Measurements from ENCODE around the gene B3GNT3. TPM values are rescaled to one million over a fixed set of nuclear protein-coding genes. Genes with fewer than 3 reads are reported as not detected.

B3GNT3 gene
- total RNA-seq, 4 donors from 2014 or later = 0.33 to 0.84 (median 0.62) TPM

DNA sequence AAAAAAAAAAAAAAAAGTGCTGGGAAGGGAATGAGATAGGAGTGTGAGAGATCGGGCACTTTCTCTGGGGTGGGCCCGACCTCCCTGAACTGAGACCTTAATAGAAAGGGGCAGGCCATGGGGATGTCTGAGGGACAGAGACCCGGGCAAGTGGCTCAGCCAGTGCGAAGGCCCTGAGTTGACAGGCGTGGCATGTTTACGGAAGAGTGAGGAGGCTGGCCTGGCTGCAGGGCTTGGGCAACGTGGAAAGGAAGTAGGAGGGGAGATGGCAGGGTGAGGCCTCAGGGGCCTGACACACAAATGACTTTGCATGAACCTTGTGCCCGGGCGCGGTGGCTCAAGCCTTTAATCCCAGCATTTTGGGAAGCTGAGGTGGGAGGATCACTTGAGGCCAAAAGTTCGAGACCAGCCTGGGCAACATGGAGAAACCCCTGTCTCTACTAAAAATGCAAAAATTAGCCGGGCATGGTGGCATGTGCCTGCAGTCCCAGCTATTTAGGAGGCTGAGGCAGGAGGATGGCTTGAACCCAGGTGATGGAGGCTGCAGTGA, 29.8 kb upstream of the B3GNT3 start:
- intact Hi-C loops (cut with DNase I) = loop anchor here (5.0 kb wide), 2 partner anchors 63 to 153 kb away; no protein-coding TSS in a partner anchor
- WGBS = 71% methylated on average over 12 of the region's 12 CpGs
- H3K27ac ChIP-seq (replicated peaks in 1 of 4) = no peak overlapping the region
- TF ChIP-seq, protein P1, sequence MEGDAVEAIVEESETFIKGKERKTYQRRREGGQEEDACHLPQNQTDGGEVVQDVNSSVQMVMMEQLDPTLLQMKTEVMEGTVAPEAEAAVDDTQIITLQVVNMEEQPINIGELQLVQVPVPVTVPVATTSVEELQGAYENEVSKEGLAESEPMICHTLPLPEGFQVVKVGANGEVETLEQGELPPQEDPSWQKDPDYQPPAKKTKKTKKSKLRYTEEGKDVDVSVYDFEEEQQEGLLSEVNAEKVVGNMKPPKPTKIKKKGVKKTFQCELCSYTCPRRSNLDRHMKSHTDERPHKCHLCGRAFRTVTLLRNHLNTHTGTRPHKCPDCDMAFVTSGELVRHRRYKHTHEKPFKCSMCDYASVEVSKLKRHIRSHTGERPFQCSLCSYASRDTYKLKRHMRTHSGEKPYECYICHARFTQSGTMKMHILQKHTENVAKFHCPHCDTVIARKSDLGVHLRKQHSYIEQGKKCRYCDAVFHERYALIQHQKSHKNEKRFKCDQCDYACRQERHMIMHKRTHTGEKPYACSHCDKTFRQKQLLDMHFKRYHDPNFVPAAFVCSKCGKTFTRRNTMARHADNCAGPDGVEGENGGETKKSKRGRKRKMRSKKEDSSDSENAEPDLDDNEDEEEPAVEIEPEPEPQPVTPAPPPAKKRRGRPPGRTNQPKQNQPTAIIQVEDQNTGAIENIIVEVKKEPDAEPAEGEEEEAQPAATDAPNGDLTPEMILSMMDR (IDR thresholded peaks at IDR 0.05) = no peak
- no peak for TF ChIP-seq POLR2AphosphoS5 (IDR thresholded peaks at IDR 0.05)
- no peak for TF ChIP-seq EP300 (IDR thresholded peaks at IDR 0.05)
- no peak for TF ChIP-seq POLR2A (IDR thresholded peaks at IDR 0.05; ENCODE audit: low read depth)
- H3K36me3 ChIP-seq = no peaks in the 10 kb centered on the region
- H3K27me3 ChIP-seq = peaks cover 0 to 10% (median 0%) of the 10 kb centered on the region in 4 donors
- H3K4me1 ChIP-seq = peaks cover 6 to 10% (median 9%) of the 10 kb centered on the region in 4 donors
- no peak for DNase-seq (ENCODE audit: extremely low spot score)
- H3K4me3 ChIP-seq = no peak overlapping the region
- H3K9me3 ChIP-seq = no peaks in the 10 kb centered on the region

DNA sequence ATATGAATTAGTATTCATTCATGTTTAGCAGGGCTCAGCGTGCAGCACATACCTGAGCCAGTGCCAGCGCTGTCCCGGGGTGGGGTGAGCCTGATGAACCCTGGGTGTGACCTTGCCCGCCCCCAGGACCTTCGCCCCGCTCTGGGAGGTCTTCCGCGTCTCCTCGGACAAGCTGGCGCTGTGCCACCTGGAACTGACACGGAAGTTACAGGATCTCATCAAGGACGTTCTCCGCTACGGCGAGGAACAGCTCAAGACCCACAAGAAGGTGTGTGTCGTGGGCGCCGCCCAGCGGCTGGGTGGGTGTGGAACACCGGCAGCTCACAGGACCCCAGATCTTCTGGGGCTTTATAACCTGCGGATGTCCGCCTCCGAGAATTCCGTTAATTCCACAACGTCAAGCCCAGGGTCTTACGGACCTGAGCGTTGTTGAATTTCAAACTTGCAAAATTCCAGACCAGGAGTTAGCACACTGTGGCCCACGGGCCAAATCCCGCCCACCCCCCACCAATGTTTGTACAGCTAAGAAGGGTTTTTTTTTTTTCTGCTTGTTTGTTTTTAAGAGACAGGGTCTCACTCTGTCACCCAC, 28.3 kb upstream of the B3GNT3 start:
- intact Hi-C loops (cut with DNase I) = loop anchor here (5.0 kb wide), 2 partner anchors 64 to 154 kb away; no protein-coding TSS in a partner anchor
- H3K36me3 ChIP-seq = no peaks in the 10 kb centered on the region
- peaks cover 6 to 10% (median 9%) of the 10 kb centered on the region in 4 donors for H3K4me1 ChIP-seq
- H3K9me3 ChIP-seq = no peaks in the 10 kb centered on the region
- no peak overlapping the region for H3K27ac ChIP-seq (replicated peaks in 1 of 4)
- peak overlapping the region; percentile 20 to 44 (median 28) for H3K4me3 ChIP-seq
- 19% methylated on average over 21 of the region's 29 CpGs for WGBS
- DNase-seq (ENCODE audit: extremely low spot score) = no peak
- TF ChIP-seq, protein P1 (IDR thresholded peaks at IDR 0.05) = peak; percentile 71 to 86 (median 73)
- TF ChIP-seq POLR2A (IDR thresholded peaks at IDR 0.05; ENCODE audit: low read depth) = no peak
- peaks cover 0 to 10% (median 0%) of the 10 kb centered on the region in 4 donors for H3K27me3 ChIP-seq

DNA sequence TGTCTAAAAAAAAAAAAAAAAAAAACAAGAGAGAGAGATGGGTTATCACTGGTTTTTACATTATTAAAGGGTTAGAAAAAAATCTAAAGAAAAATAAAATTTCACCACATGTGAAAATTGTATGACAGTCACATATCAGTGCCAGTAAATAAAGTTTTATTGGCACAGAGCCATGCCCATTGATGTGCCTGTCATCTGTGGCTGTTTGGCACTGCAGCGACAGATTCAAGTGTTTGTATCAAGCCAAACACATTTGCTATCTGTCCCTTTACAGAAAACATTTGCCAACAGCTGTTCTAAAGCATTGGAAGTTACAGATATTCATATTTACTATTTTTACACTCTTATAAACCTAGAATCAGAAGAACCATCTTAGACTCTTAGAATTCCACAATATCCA, 27.4 kb upstream of the B3GNT3 start:
- Histone ChIP-seq H3K9me3 (no peaks in the 10 kb centered on the region), H3K27ac (replicated peaks in 1 of 4) (no peak overlapping the region), H3K4me3 (no peak overlapping the region), H3K27me3 (peaks cover 0 to 8% (median 0%) of the 10 kb centered on the region in 4 donors), H3K4me1 (peaks cover 6 to 10% (median 9%) of the 10 kb centered on the region in 4 donors), H3K36me3 (no peaks in the 10 kb centered on the region)
- no peak for DNase-seq (ENCODE audit: extremely low spot score)
- TF ChIP-seq POLR2AphosphoS5 (IDR thresholded peaks at IDR 0.05) = no peak
- TF ChIP-seq POLR2A (IDR thresholded peaks at IDR 0.05; ENCODE audit: low read depth) = no peak
- TF ChIP-seq EP300 (IDR thresholded peaks at IDR 0.05) = no peak
- TF ChIP-seq, protein P1 (IDR thresholded peaks at IDR 0.05) = no peak
- WGBS = 64% methylated on average over 1 of the region's 1 CpG
- intact Hi-C loops (cut with DNase I) = loop anchor here (5.0 kb wide), 2 partner anchors 65 to 155 kb away; no protein-coding TSS in a partner anchor

DNA sequence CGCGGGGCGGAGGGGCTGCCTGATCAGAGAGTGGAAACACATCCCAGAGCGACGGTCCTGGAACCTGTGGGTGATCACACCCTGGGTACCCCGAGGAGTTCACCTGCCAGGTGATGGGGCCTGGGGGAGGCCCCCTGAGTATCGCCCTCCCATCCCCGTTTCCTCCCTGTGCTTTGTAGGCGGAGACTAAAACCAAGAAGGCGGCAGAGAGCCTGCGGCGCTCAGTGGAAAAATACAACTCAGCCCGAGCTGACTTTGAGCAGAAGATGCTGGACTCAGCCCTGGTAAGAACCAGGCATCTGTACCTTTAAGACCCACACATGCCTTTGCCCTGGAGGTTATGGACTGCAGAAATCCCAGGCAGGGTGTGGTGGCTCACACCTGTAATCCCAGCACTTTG, 24.3 kb upstream of the B3GNT3 start:
- Histone ChIP-seq H3K27ac (replicated peaks in 1 of 4) (no peak overlapping the region), H3K27me3 (peaks cover 0 to 9% (median 0%) of the 10 kb centered on the region in 4 donors), H3K4me1 (peaks cover 6 to 10% (median 9%) of the 10 kb centered on the region in 4 donors), H3K4me3 (no peak overlapping the region), H3K9me3 (no peaks in the 10 kb centered on the region), H3K36me3 (no peaks in the 10 kb centered on the region)
- WGBS = 90% methylated on average over 4 of the region's 13 CpGs
- intact Hi-C loops (cut with DNase I) = no loop called here
- DNase-seq (ENCODE audit: extremely low spot score) = no peak
- TF ChIP-seq, protein P1 (IDR thresholded peaks at IDR 0.05) = no peak

All from esophagus muscularis mucosa (tissue), 4 donors.